GM21515 (cell line): Measurements from ENCODE around the gene GALNT17.
"Not testable (repeated sequence)": the region's sequence is repeated elsewhere in the genome, so short reads cannot be mapped to it uniquely, and the experiment has no call there.

ENCODE experiments used
- ATAC-seq: cut with Tn5 transposase; IDR thresholded peaks from one replicate; pipeline ENCODE4 v1.9.1; 2021; ENCODE audit not compliant: unreplicated experiment

Gene GALNT17

DNA sequence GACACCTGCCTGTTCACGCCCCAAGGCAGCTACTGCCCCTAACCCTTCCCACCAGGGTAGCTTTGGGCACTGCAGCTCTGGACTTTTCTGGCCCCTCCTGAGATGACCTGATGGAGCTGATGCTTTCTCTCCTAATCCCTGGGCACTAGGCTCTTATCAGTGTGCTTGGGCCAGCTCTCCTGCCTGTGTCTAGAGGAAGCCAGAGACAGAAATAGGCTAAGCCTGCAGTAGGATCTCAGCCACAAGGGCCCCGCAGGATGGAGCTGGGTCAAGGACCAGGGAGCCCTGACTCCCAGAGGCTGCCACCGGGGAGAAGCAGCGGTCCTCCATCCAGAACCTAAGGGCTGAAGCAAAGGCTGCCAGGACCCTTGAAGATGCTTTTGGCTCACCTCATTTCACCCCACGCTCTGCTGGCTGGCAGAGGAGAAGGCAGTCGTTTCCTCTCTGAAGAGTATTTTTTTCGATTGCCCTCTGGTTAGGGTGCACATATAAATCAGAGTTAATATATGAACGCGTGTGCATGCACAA, 580.8 kb downstream of the GALNT17 start:
- ATAC-seq = no peak

DNA sequence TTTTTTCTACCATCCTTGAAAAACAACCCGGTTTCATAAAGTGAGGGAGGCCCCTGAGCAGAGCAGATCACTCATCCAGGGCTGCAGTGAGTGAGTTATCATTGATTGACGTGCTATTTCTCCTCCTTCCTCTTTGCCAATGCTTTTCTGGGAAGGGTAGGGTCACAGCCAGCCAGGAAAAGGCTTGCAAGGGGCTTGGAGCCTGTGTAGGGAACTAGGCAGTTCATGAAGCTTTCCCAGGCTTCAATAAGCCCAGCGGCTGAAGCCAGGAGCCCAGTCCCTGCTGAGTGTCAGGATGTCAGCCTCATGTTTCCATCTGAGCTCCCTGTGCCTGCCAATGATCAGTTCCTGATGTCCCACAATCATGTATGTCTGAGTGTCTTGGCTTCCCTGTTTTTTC, 584.7 kb downstream of the GALNT17 start:
- no peak for ATAC-seq

DNA sequence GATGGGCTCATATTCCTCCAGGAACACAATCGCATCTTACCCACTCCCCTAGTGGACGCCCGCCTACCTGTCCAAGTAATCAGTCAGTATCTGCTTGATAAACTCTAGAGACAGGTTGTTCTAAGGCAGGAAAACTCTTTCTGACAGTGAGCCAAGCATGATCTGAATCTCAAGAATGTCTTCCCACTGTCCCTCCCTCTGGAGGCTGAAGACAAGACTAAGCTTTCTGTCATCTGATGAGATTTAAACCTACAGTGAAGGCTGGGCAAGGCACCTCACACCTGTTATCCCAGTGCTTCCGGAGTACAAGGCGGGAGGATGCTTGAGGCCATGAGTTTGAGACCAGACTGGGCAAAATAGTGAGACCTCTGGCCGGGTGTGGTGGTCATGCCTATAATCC, 586.6 kb downstream of the GALNT17 start:
- no peak for ATAC-seq

DNA sequence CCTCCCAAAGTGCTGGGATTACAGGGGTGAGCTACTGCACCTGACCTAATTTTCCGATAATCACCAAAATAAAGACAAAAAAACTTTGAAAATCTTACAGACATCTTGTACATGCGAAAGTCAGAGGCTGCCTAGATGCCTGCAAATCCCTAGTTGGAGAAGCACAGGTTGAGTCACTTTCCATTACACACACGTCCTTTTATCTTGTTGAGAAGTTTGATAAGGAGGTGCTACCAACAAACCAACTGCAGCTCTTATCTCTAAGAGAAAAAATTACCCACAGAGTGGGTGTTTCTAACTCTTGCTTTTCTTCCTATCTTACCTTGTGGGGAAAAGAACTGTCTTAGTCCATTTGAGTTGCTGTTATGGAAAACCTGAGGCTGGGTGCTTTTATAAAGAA, 589.8 kb downstream of the GALNT17 start:
- no peak for ATAC-seq

DNA sequence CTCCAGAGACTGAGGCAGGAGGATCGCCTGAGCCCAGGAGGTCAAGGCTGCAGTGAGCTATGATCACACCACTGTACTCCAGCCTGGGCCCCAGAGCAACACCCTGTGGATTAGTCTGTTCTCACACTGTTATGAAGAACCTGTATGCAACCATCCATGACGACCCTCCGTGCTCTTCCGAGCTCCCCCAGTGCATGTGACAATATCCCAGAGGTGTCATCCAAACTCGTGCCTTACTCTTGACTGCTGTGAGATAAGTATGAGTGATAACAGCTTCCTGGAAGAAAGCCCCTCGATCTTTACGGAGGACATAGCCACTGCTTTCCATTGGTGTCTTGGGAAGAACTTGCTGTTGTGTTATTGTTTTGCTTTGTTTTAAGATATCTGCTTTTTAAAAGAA, 591.9 kb downstream of the GALNT17 start:
- ATAC-seq = no peak

DNA sequence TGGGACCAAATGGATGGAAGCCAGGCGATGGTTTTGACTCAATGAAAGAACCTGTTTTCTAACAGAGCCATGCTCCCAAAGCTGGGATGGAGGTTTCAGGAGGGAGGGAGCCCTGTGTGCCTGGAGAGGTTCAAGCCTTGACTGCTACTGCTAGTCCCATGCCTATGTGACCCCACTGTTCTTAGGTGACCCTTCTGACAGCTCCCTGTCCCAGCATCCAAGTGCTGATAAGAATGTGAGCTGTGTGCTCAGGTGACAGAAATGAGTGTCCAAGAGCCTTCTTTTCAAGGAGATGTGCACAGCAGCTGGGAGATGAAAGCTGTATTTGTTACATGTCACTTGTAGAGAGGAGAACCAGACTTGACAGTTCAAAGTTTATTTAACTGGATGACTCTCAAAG, 595.4 kb downstream of the GALNT17 start:
- ATAC-seq = no peak

DNA sequence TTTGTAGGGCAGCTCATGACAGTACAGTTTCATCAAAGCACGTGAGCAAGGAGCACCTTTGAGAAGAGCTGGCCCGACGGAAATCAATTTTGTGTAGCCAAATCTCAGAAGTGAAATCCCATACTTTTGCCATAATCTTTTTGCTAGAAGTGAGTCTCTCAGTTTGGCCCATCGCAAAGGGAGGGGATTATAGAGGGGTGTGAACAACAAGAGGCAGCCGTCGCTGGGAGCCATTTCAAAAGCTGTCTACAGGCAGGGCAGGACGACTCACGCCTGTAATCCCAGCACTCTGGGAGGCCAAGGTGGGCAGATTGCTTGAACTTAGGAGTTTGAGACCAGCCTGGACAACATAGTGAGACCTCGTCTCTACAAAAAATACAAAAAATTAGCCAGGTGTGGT, 599.8 kb downstream of the GALNT17 start:
- no peak for ATAC-seq

DNA sequence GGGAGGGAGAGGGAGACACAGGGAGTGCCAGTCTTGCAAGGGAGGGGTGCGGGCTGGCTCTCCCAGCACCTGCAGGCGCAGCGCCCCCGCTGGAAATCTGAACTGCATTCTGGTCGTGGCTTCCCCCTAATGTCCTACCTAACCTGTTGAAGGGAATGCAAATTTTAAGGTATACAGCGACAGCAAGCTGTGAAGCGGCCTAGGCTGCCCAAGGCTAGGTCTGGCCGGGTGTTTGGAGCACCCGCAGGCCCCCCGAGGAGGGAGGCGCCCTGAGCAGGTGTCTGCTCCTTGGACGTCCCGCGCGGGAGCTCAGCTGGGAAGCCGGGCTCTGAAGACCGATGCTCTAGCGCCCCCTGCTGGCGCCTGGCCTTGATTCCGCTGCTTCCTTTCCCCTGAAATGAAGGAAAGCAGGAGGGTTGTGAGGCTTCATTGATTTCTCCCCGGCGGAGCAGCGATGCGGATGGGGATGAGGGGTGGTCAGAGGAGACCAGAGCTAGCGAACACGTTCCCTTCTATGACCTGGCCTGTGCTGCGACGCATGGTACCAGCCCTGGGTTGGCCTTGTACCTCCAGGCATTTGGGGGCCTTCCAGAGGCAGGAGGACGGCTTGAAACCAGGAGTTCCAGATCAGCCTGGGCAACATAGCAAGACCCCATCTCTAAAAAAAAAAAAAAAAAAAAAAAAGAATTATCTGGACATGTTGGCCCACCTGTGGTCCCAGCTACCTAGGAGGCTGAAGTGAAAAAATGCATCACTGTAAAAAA, 601.3 kb downstream of the GALNT17 start:
- ATAC-seq = no peak

DNA sequence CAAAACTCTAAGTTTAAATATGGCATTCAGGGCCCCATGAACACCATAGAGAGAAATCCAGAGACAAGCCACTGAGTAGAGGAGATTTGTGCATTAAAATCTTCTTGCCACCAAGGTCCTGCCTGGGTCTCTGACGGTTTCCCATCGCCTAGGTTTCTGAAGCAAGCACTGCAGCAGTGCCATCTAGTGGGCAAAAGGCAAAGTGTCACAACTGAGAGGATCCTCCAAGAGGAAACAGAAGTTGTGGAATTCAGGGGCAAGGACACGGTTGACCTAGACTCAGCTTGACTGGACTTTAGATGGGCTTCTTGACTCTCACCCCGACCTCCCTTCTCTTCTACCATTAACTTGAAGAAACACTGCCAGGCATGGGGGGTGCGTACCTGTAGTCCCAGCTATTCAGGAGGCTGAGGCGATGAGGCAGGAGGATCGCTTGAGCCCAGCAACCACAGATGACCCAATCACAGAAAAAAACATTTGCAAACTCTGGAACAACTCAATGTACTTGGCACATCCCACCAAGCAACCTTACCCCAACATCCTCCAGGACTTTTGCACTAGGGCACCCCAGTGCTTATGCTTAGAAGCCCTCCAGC, 604.1 kb downstream of the GALNT17 start:
- no peak for ATAC-seq

DNA sequence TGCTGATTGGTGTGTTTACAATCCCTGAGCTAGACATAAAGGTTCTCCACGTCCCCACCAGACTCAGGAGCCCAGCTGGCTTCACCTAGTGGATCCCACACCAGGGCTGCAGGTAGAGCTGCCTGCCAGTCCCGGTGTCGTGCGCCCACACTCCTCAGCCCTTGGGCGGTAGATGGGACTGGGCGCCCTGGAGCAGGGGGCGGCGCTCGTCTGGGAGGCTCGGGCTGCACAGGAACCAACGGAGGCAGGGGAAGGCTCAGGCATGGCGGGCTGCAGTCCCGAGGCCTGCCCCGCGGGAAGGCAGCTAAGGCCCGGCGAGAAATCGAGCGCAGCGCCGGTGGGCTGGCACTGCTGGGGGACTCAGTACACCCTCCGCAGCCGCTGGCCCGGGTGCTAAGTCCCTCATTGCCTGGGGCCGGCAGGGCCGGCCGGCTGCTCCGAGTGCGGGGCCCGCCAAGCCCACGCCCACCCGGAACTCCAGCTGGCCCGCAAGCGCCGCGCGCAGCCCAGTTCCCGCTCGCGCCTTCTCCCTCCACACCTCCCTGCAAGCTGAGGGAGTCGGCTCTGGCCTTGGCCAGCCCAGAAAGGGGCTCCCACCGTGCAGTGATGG, 606.1 kb downstream of the GALNT17 start:
- ATAC-seq = not testable (repeated sequence)

DNA sequence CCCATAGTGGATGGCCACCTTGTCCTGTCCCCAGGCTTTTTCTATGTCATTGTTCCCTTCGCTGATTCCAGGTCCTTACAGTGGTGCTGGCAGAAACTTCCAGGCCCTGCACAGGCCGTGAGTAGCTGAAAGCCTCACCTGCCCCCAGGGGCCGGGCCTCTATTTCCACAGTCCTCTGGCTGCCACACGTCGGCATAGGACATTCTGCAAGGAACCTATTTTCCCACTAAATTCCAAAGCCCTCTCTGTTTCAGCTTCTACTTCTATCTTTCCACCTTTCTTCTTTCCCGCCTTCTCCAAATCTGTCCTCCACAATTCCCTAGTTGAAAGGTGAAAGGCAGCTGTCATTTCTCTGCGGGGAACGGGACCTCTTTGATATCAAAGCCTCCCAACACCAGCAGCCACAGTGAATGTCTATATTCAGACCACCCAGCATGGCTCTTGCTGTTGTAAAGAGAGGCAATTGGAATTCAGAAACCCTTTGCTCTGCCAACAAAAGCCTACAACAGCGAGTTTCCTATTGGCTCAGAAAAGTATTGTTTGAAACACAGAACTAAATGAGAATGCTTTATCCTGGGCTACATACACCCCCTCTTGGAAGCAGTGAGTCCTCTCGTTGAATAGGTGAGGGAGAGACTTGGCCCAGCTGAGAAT, 607.7 kb downstream of the GALNT17 start:
- ATAC-seq = no peak

DNA sequence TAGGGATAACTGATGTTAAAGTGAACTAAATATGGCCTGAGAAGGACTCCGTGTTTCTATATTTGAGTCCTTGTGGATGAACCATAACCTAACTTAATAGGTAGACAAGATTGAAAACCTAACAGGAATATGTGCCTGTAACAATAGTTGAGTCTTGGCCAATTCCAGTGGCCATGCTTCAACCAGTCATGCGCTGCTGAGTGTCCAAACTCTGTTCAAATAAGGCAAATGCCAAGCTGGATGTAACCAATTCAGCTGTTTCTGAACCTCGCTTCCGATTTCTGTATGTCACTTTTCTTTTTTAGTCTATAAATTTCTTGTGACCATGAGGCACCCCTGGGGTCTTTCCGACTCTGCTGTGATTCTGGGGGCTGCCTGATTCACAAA, 608.2 kb downstream of the GALNT17 start:
- no peak for ATAC-seq

DNA sequence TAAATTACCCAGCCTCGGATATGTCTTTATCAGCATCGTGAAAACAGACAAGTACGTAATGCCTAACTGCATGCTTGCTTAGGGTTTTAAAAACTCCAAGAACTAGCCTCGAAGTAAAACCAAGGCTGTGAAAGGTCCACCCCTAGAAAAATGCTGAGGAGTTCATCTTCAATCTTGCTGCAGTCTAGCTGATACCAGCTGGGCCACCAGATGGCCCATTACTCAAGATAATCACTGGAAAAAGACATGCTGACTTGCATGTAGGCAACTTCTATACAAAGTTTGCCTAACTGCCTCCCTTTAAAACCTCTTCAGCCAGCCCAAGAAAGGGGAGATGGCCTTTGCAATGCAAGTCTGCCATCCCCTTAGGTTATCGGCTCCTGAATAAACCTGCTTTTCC, 614.1 kb downstream of the GALNT17 start:
- ATAC-seq = no peak

DNA sequence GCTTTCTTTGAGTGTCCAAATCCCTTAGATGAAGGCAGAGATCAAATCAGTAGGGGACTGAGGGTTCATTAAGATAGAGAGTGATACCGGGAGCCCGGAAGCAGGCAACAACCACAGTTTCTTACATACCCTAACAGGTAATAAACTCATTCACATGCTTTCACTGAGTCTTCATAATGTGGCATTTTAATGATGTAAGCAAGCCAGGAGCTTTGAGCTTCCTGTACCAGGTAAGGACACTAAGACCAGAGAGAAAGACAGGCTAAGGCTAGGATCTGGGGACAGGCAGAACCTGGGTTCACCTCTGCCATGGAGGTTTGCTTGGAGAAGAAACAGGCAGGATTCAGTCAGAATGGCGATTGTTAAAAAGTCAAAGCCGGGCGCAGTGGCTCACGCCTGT, 618.3 kb downstream of the GALNT17 start:
- ATAC-seq = no peak

DNA sequence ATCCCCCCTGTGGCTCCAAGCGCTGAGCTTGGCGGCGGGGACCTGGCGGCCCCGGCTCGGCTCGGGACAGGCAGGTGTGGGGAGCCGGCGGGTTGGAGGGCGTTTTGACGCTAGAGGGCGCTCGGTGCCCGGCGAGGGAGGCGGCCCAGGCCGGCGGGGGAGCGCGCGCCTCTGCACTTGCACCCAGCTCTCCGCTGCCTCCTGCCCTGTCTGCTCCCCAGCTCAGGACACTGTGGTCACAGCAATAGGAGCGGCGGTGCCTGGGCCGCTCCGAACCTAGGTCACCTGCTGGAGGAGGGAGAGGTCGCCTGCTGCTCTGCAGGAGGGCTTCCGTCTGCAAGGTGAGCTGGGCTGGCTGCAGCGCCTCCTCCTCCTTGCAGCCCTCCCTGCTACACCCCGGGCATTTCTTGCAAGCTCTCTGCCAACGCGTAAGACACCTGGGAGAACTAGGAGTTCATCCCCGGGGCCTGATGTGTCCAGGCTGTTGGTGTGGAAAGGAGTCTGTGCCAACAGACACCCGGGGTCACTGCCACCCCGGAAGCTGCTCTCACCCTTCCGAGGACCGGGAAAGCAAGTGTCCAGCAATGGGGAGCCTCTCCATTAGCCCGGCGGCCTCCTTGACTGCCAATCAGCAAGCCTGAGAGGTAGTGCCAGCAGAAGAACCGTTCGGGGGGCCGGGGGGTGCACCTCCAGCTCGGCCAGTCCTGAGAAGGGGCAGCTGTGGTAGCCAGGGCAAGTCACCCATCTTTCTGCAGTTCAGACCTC, 620.4 kb downstream of the GALNT17 start:
- ATAC-seq = no peak

DNA sequence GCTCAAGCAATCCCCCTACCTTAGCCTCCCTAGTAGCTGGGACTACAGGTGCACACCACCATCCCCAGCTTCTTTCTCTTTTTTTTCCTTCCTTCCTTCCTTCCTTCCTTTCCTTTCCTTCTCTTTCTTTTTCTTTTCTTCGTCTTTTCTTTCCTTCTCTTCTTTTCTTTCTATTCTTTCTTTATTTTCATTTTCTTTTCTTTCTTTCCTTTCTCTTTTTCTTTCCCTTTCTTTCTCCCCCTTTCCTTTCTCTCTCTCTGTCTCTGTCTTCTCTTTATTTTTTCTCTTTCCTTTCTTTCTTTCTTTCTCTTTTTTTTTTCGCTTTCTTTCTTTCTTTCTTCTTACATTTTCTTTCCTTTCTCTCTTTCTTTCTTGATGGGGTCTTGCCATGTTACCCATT, 621.3 kb downstream of the GALNT17 start:
- no peak for ATAC-seq

DNA sequence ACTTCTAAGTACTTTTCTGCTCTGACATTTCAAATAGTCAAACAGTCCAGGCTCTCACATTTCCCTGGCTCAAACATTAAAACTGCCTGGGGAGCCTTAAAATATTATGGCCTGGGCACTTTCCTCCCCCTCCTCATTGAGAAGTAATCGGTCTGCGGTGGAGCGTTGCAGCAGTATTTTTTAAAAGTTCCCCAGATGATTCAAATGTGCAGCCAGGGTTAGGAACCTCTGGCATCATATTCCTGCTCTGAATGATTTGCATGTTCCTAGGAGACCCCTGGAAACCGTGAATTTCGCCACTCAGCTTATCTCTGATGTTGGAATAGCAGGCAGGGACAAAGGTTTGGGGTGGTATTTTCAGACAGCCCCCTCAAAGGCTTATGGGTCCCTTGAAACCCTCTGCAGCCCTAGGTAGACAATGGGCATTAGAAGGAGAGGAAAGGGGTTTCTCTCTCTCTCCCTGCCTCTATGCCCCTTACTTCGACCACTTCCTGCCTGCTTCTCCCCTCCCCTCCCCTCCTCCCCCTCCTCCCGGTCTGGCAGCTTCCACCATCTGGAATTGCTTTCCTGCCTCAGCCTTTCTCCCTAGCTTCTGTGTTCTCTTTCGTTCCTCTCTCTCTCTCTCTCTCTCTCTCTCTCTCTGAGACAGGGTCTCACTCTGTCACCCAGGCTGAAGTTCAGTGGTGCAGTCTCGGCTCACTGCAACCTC, 622.2 kb downstream of the GALNT17 start:
- ATAC-seq = no peak

DNA sequence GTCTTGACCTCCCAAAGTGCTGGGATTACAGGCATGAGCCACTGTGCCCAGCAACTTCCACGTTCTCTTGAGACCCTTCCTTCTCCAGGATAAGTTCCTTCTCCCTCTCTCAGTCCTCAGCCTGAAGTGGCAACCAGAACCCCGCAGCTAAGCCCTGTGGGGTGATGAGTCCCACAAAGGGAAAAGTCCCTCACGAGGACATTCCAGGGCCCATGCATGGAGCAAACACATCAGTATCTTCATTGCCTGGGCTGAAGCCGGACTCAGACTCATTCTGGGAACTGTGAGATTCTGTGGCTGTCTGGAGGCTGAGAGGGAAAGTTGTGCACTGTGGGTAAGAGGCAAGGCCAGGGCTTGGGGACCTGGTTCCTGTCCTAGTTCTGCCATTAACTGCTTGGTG, 622.9 kb downstream of the GALNT17 start:
- ATAC-seq = no peak

DNA sequence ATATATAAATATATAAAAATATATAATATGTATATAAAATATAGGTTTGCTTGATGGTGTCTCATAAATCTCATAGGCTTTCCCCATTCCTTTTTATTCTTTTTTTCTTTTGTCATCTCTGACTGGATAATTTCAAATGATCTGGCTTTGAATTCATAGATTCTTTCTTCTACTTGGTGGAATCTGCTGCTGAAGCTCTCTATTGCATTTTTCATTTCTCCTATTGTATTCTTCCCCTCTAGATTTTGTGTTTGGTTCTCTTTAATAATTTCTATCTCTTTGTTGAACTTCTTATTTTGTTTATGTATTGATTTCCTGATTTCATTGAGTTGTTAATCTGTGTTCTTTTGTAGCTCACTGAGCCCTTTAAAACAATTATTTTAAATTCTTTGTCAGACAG, 629.4 kb downstream of the GALNT17 start:
- ATAC-seq = no peak
